PFSK-1 (cell line): ENCODE measurements around the gene MCCC2.

Experiments used
- FOXP2 ChIP-seq: optimal IDR thresholded peaks from 2 replicates; pipeline ENCODE3; 2011; ENCODE audit warnings: borderline replicate concordance, control low read depth, inconsistent platforms; ENCODE audit not compliant: insufficient read depth; ENCODE audit errors: extremely low read length, extremely low read depth
- POLR2AphosphoS5 ChIP-seq: IDR thresholded peaks from 2 replicates; pipeline ENCODE4 v1.6.1; 2012; ENCODE audit warnings: low read depth, mild to moderate bottlenecking, control low read depth, low read length, moderate library complexity
- SIN3A ChIP-seq: IDR thresholded peaks from 2 replicates; pipeline ENCODE4 v1.6.1; 2012; ENCODE audit warnings: mild to moderate bottlenecking, low read length, moderate library complexity, borderline replicate concordance; ENCODE audit not compliant: insufficient read depth
- TAF1 ChIP-seq: IDR thresholded peaks from 2 replicates; pipeline ENCODE4 v1.6.1; 2012; ENCODE audit warnings: low read length, control low read depth, borderline replicate concordance; ENCODE audit not compliant: insufficient read depth
- TF ChIP-seq, protein P1 (sequence below), 2 experiments: IDR thresholded peaks; 2 replicates each; pipeline versions ENCODE4 v1.6.1 to v1.8.0; 2011 to 2012; ENCODE audit warnings: low read depth in 2 of 2, low read length in 2 of 2, control low read depth in 1 of 2, inconsistent platforms in 1 of 2, mild to moderate bottlenecking in 1 of 2, moderate library complexity in 1 of 2; ENCODE audit not compliant: insufficient read depth in 1 of 2

The MCCC2 gene

DNA sequence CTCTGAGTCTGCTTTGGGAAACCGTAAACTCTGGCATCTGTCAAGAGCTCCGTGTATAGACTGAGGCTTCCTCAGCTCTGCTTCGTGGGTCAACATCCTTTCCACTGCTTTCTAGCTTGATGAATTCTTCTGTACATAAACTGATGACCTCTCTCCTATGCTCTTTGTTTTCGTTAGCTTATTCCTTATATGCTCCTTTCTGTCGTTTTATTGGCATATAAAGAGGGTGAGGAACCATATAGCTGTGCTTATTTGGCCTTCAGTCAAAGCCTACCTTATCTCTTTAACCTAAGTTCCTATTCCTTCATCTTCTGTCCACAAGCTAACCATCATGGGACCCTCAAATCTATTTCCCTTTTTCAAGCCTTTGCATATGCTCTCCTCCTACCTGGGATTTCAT is 92.6 kb downstream of the MCCC2 start:
- no peak for TF ChIP-seq POLR2AphosphoS5
- TF ChIP-seq TAF1, result no peak
- TF ChIP-seq, protein P1, sequence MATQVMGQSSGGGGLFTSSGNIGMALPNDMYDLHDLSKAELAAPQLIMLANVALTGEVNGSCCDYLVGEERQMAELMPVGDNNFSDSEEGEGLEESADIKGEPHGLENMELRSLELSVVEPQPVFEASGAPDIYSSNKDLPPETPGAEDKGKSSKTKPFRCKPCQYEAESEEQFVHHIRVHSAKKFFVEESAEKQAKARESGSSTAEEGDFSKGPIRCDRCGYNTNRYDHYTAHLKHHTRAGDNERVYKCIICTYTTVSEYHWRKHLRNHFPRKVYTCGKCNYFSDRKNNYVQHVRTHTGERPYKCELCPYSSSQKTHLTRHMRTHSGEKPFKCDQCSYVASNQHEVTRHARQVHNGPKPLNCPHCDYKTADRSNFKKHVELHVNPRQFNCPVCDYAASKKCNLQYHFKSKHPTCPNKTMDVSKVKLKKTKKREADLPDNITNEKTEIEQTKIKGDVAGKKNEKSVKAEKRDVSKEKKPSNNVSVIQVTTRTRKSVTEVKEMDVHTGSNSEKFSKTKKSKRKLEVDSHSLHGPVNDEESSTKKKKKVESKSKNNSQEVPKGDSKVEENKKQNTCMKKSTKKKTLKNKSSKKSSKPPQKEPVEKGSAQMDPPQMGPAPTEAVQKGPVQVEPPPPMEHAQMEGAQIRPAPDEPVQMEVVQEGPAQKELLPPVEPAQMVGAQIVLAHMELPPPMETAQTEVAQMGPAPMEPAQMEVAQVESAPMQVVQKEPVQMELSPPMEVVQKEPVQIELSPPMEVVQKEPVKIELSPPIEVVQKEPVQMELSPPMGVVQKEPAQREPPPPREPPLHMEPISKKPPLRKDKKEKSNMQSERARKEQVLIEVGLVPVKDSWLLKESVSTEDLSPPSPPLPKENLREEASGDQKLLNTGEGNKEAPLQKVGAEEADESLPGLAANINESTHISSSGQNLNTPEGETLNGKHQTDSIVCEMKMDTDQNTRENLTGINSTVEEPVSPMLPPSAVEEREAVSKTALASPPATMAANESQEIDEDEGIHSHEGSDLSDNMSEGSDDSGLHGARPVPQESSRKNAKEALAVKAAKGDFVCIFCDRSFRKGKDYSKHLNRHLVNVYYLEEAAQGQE (IDR thresholded peaks at IDR 0.05; ENCODE audit: insufficient read depth in 1 of 2, low read depth in 2 of 2, low read length in 2 of 2), result no peak
- TF ChIP-seq FOXP2, result no peak
- no peak for TF ChIP-seq SIN3A

DNA sequence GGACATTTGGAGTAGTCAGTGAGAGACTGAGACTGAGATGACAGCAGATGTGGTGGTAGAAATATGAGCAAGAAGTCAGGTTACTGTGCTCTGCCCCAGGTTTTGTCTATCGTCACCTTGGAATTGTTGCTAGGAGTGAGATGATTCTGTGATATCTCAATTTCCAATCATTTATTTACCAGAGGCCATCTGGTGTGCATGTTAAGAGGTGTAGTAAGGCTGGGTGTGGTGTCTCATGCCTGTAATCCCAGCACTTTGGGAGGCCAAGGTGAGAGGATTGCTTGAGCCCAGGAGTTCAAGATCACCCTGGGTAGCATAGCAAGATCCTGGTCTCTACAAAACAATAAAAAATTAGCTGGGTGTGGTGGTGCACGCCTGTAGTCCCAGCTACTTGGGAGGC is 93.4 kb downstream of the MCCC2 start:
- TF ChIP-seq FOXP2 (no peak), POLR2AphosphoS5 (no peak), SIN3A (no peak), TAF1 (no peak)
- TF ChIP-seq, protein P1 (IDR thresholded peaks at IDR 0.05; ENCODE audit: insufficient read depth in 1 of 2, low read depth in 2 of 2, low read length in 2 of 2), result no peak

DNA sequence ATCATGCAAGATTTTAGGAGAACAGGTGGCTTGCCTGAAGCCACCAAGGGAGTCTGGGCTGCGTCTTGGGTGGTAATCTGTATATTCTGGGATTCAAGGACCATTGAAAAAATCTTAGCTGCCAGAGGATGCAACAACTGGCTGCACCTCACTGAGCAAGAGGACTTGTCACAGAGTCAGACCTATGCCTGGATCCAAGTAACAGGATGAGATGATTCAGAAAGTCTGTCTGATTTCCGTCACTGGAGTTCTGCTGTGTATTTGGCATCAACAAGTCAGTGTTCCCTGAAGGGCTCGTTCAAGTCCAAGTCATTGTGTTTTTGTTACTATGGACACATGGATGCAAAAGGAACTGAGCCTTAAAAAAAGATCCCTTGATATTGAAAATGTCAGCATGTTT is 94.2 kb downstream of the MCCC2 start:
- TF ChIP-seq, protein P1 (IDR thresholded peaks at IDR 0.05; ENCODE audit: insufficient read depth in 1 of 2, low read depth in 2 of 2, low read length in 2 of 2), result no peak
- TF ChIP-seq SIN3A (no peak), POLR2AphosphoS5 (no peak), TAF1 (no peak), FOXP2 (no peak)

DNA sequence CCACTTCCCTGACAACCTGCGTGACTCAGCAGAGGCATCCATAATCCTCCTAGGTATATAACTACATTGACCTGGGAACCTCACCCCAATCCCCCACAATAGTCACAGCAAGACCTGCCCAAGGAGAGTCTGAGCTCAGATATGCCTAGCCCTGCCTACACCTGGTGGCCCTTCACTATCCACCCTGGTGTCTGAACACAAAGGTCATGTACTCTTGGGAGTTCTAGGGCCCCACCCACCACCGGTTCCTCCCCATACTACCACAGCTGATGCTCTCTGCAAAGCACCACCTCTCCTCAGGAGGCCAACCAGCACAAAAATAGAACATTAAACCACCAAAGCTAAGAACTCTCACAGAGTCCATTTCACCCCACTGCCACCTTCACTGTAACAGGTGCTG is 97.2 kb downstream of the MCCC2 start:
- TF ChIP-seq FOXP2 (no peak), TAF1 (no peak), SIN3A (no peak), POLR2AphosphoS5 (no peak)
- TF ChIP-seq, protein P1 (IDR thresholded peaks at IDR 0.05; ENCODE audit: insufficient read depth in 1 of 2, low read depth in 2 of 2, low read length in 2 of 2), result no peak

DNA sequence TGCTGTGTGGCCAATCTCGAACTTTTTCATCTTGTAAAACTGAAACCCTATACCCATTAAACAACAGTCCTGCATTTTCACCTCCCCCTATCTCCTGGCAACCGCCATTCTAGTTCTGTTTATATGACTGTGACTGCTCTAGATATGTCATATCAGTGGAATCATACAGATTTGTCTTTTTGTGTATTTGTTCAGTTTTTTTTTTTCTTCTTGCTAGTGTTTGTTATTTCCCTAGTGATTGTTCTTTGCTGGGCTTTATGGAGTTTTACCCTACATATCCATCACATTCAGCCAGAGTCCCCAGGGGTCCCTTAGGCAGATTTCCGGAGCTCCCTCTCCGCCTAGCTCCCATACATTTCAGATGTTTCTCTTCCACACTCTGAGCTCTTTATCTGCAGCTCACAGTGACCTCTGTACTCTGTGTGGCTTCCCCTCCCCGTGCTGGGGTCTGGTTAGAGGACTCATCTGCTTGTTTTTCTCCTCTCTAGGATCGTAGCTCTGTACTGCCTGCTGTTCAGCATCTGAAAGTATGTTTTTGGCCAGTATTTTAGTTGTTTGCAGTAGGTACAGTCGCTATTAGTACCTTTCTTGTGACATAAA is 106.8 kb downstream of the MCCC2 start:
- TF ChIP-seq SIN3A (no peak), TAF1 (no peak), POLR2AphosphoS5 (no peak), FOXP2 (no peak)
- TF ChIP-seq, protein P1 (IDR thresholded peaks at IDR 0.05; ENCODE audit: insufficient read depth in 1 of 2, low read depth in 2 of 2, low read length in 2 of 2), result no peak
